GM23248 (cell line): ENCODE data around the gene PPP6R2. TPM values are rescaled to one million over a fixed set of nuclear protein-coding genes. Genes with fewer than 3 reads are reported as not detected.

Source experiments
- DNase-seq: peaks from one replicate; pipeline ENCODE4 v3.0.0-alpha.2; 2015
- H2AFZ ChIP-seq: fragments of 200-600 bp; sonication (generic); 2 replicates; pipeline ENCODE4 v1.6.1; 2016; ENCODE audit warnings: antibody characterized with exemption
- H3F3A ChIP-seq: fragments of 200-600 bp; sonication (generic); 2 replicates; pipeline ENCODE4 v1.6.1; 2016; ENCODE audit warnings: mild to moderate bottlenecking, antibody characterized with exemption, mixed run types; ENCODE audit not compliant: insufficient read depth
- H3K27ac ChIP-seq: fragments of 200-600 bp; sonication (generic); 2 replicates; pipeline ENCODE4 v1.5.1; 2016; ENCODE audit warnings: mild to moderate bottlenecking
- H3K27me3 ChIP-seq: fragments of 200-600 bp; sonication (generic); replicated peaks from 2 replicates; pipeline ENCODE4 v1.6.1; 2016; ENCODE audit warnings: mild to moderate bottlenecking; ENCODE audit not compliant: insufficient read depth
- H3K36me3 ChIP-seq: fragments of 200-600 bp; sonication (generic); 2 replicates; pipeline ENCODE4 v1.6.1; 2016; ENCODE audit warnings: low read depth, mild to moderate bottlenecking
- H3K4me1 ChIP-seq: fragments of 200-600 bp; sonication (generic); 2 replicates; pipeline ENCODE4 v1.6.1; 2016; ENCODE audit warnings: mild to moderate bottlenecking; ENCODE audit not compliant: insufficient read depth
- H3K4me2 ChIP-seq: fragments of 200-600 bp; sonication (generic); one replicate; pipeline ENCODE4 v1.6.1; 2016; ENCODE audit warnings: mild to moderate bottlenecking; ENCODE audit not compliant: unreplicated experiment
- H3K4me3 ChIP-seq: fragments of 200-600 bp; sonication (generic); 2 replicates; pipeline ENCODE4 v1.5.1; 2016; ENCODE audit warnings: mild to moderate bottlenecking
- H3K79me2 ChIP-seq: fragments of 200-600 bp; sonication (generic); 2 replicates; pipeline ENCODE4 v1.6.1; 2016; ENCODE audit warnings: mild to moderate bottlenecking; ENCODE audit not compliant: insufficient read depth
- H3K9ac ChIP-seq: fragments of 200-600 bp; sonication (generic); 2 replicates; pipeline ENCODE4 v1.6.1; 2016; ENCODE audit warnings: mild to moderate bottlenecking
- H3K9me2 ChIP-seq: fragments of 200-600 bp; sonication (generic); 2 replicates; pipeline ENCODE4 v1.6.1; 2016; ENCODE audit warnings: mixed run types, mild to moderate bottlenecking, moderate library complexity; ENCODE audit not compliant: insufficient read depth
- H3K9me3 ChIP-seq: fragments of 200-600 bp; sonication (generic); one replicate; pipeline ENCODE4 v1.6.1; 2017; ENCODE audit warnings: low read depth
- H4K20me1 ChIP-seq: fragments of 200-600 bp; sonication (generic); 2 replicates; pipeline ENCODE4 v1.6.0; 2016; ENCODE audit not compliant: insufficient read depth
- EZH2 ChIP-seq: fragments of 200-600 bp; sonication (generic); IDR thresholded peaks from 2 replicates; pipeline ENCODE4 v1.6.1; 2018; ENCODE audit warnings: antibody characterized with exemption, mild to moderate bottlenecking; ENCODE audit not compliant: insufficient read depth, poor library complexity, severe bottlenecking
- EZH2phosphoT487 ChIP-seq: fragments of 200-600 bp; sonication (generic); IDR thresholded peaks from 2 replicates; pipeline ENCODE4 v1.6.1; 2018; ENCODE audit warnings: antibody characterized with exemption, moderate library complexity, mild to moderate bottlenecking, low read depth; ENCODE audit not compliant: insufficient read depth
- WGBS, 2 experiments: methylation state at CpG; one replicate each; pipeline ENCODE4 v1.1.6; 2015 to 2017; ENCODE audit warnings: low lambda C conversion rate in 2 of 2, low coverage in 1 of 2; ENCODE audit errors: missing lambda C conversion rate in 2 of 2; 5-methylcytosine and 5-hydroxymethylcytosine counted together
- in situ Hi-C: fragments of 300-500 bp; cut with MboI; formaldehyde crosslinking; loops from 2 replicates; pipeline ENCODE4 v1.15.0; 2020
- polyA plus RNA-seq: library from polyadenylated mRNA; unstranded; fragments of >200 nt; fragmentation: Nextera tagmentation; extraction: Ambion mirVana; gene quantifications from 2 replicates; pipeline ENCODE4 v1.2.1, GENCODE V29; 2016
- total RNA-seq: library from RNA; depleted of rRNA; stranded (reverse); fragments of >200 nt; shearing (Covaris generic); gene quantifications from 2 replicates; pipeline ENCODE4 v1.2.3, GENCODE V29; 2014

Gene PPP6R2
- total and polyA plus RNA-seq, 2 experiments from 2014 or later = 22.2 to 58.4 TPM

- H3K4me3 ChIP-seq = peak overlapping the region; percentile 84
- peak overlapping the region; percentile 72; the same call in 1 of the 2 replicates for H2AFZ ChIP-seq
- H3K4me1 ChIP-seq = 0 out of 2 replicates have a peak, but pooled peaks cover 3% of the 10 kb centered on the region
- H3K9me3 ChIP-seq = no peaks in the 10 kb centered on the region
- peaks cover 4% of the 10 kb centered on the region; the same call in 1 of the 2 replicates for H3K79me2 ChIP-seq
- no peaks in the 10 kb centered on the region for H3K36me3 ChIP-seq
- no peaks in the 10 kb centered on the region for H3F3A ChIP-seq
- TF ChIP-seq EZH2 (no peak), EZH2phosphoT487 (no peak)
- no peak overlapping the region for H3K27ac ChIP-seq
- H3K27me3 ChIP-seq = no peaks in the 10 kb centered on the region
- no peak for DNase-seq
- no peak overlapping the region for H3K4me2 ChIP-seq
- WGBS, 2 experiments = 2 to 7% methylated on average over 15 to 38 of the region's 45 CpGs
- in situ Hi-C loops = no loop called here
- peak overlapping the region; percentile 83; the same call in 1 of the 2 replicates for H3K9ac ChIP-seq
- H4K20me1 ChIP-seq = no peaks in the 10 kb centered on the region
- no peaks in the 10 kb centered on the region for H3K9me2 ChIP-seq
Measured at GRCh38 chr22:50481045-50481439, 137.9 kb downstream of the PPP6R2 start.

- peaks cover 4% of the 10 kb centered on the region; the same call in 1 of the 2 replicates for H3K79me2 ChIP-seq
- peak; percentile 59 for DNase-seq
- in situ Hi-C loops = no loop called here
- H3K4me1 ChIP-seq = 0 out of 2 replicates have a peak, but pooled peaks cover 3% of the 10 kb centered on the region
- H4K20me1 ChIP-seq = no peaks in the 10 kb centered on the region
- H3F3A ChIP-seq = no peaks in the 10 kb centered on the region
- no peaks in the 10 kb centered on the region for H3K36me3 ChIP-seq
- no peak within 1 kb of the TSS for H3K27ac ChIP-seq
- peak within 1 kb of the TSS; percentile 72 for H2AFZ ChIP-seq
- WGBS, 2 experiments = 4% methylated on average over 24 to 67 of the region's 70 CpGs
- H3K4me2 ChIP-seq = peak within 1 kb of the TSS; percentile 80
- TF ChIP-seq EZH2phosphoT487 = no peak
- TF ChIP-seq EZH2 = no peak
- H3K9me2 ChIP-seq = no peaks in the 10 kb centered on the region
- H3K4me3 ChIP-seq = peak within 1 kb of the TSS; percentile 84
- H3K9ac ChIP-seq = peak within 1 kb of the TSS; percentile 83
- no peaks in the 10 kb centered on the region for H3K9me3 ChIP-seq
- no peaks in the 10 kb centered on the region for H3K27me3 ChIP-seq
Measured at GRCh38 chr22:50481440-50482106, 138.4 kb downstream of the PPP6R2 start, which contains the start of gene ADM2. TSS of gene ADM2 (plus strand) at chr22:50481543. CDS start at chr22:50481848, 305 bp downstream.

DNA sequence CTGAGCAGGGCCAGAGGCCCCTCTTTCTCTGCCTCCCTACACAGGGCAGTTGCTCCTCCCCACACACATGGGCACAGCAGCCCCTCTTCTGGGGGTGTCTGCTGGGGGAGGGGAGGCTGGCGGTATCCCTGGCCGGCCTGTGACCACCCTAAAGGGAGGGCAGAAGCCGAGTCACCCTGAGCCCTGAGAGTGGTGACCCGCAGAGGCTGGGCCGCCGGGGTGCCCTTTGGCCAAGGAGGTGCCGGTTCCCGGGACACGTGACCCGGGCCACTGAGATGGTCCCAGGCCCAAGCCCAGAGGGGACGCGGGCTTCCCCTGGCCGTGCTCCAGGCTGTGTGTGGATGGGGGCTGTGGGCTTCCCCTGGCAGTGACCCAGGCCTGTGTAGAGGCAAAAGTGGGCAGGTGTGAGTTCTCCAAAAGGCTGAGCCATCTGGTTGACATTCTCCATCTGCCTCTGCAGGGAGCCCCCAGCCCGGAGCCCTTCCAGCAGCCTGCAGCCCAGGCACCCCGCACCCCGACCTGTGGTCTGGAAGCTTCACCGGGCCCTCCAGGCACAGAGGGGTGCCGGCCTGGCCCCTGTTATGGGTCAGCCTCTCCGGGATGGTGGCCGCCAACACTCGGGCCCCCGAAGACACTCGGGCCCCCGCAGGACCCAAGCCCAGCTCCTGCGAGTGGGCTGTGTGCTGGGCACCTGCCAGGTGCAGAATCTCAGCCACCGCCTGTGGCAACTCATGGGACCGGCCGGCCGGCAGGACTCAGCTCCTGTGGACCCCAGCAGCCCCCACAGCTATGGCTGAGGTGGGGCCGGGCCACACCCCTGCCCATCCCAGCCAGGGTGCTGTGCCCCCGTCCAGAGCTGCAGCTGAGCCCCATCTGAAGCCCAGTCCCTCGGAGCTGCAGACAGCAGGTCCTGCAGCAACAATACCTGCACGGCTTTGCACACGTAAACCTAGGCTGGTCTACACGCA, 139.3 kb downstream of the PPP6R2 start:
- DNase-seq = no peak
- H3K9ac ChIP-seq = peak overlapping the region; percentile 83
- no peaks in the 10 kb centered on the region for H3K9me3 ChIP-seq
- in situ Hi-C loops = no loop called here
- no peak overlapping the region for H3K27ac ChIP-seq
- H3K79me2 ChIP-seq = peaks cover 4% of the 10 kb centered on the region; the same call in 1 of the 2 replicates
- no peaks in the 10 kb centered on the region for H3K36me3 ChIP-seq
- H2AFZ ChIP-seq = peak overlapping the region; percentile 72
- 0 out of 2 replicates have a peak, but pooled peaks cover 3% of the 10 kb centered on the region for H3K4me1 ChIP-seq
- no peaks in the 10 kb centered on the region for H3K27me3 ChIP-seq
- no peaks in the 10 kb centered on the region for H3F3A ChIP-seq
- H3K9me2 ChIP-seq = no peaks in the 10 kb centered on the region
- H3K4me2 ChIP-seq = peak overlapping the region; percentile 80
- no peaks in the 10 kb centered on the region for H4K20me1 ChIP-seq
- TF ChIP-seq EZH2 (no peak), EZH2phosphoT487 (no peak)
- peak overlapping the region; percentile 84 for H3K4me3 ChIP-seq
- WGBS, 2 experiments = 55 to 59% methylated on average over 33 to 34 of the region's 35 CpGs

GRCh38 chr22:50483106-50483505, 140.0 kb downstream of the PPP6R2 start:
- no peak for DNase-seq
- H3K79me2 ChIP-seq = peaks cover 4% of the 10 kb centered on the region; the same call in 1 of the 2 replicates
- no peaks in the 10 kb centered on the region for H3K9me3 ChIP-seq
- no peak overlapping the region for H3K9ac ChIP-seq
- H3K27ac ChIP-seq = no peak overlapping the region
- WGBS, 2 experiments = 82% methylated on average over 7 to 10 of the region's 10 CpGs
- H3K9me2 ChIP-seq = no peaks in the 10 kb centered on the region
- H3K27me3 ChIP-seq = no peaks in the 10 kb centered on the region
- in situ Hi-C loops = no loop called here
- H3F3A ChIP-seq = no peaks in the 10 kb centered on the region
- no peaks in the 10 kb centered on the region for H4K20me1 ChIP-seq
- H3K4me3 ChIP-seq = peak overlapping the region; percentile 84
- 0 out of 2 replicates have a peak, but pooled peaks cover 3% of the 10 kb centered on the region for H3K4me1 ChIP-seq
- no peaks in the 10 kb centered on the region for H3K36me3 ChIP-seq
- TF ChIP-seq EZH2 = no peak
- no peak for TF ChIP-seq EZH2phosphoT487
- no peak overlapping the region for H3K4me2 ChIP-seq
- H2AFZ ChIP-seq = no peak overlapping the region
